ENCODE results near the gene DTX4.
"Not testable (repeated sequence)": the region's sequence is repeated elsewhere in the genome, so short reads cannot be mapped to it uniquely, and the experiment has no call there.

The DTX4 gene

DNA sequence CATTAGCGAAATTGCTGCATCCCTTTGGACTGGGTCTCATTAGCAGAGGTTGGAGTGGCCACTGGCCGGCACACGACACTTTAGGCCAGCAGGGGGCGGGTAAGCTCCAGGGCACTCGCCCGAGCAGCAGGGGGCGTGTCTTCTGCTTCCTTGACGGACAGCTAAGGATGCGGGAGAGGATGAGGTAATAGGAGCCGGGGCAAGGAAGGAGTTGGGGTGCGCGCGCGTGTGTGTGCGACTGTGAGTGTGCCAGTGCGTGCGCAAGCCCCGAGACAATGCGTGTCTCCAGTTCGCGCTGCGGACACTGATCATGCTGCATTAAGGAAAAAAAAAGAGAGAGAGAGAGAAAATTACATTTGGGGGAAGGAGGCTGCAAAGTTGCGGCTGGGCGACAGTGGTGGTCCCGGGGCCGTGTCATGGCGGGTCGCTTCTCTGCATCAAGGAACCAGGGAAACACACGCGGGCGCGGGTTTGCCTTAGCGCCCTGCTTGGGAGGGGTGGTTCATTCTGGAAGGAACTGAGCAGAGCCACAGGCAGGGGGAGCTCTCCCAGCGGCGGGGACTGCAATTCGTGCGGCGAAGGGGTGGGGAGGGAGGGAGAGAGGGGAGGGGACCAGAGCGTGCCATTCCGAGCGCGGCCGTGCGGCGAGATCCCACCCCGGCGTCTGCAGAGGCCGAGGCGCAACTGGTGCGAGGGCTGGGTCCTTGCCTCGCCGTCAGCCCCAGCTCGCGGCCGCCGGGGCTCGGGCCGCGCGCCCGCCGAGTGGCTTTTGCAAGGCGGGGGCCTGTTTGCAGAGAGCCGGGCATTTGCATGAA is at the start of gene DTX4:
Gene DTX4 (plus strand): TSS at position 625 of the 815 bp plus-strand sequence. CDS start 464 bp downstream, outside the sequence.
- peak; percentile 92 for DNase-seq (ENCODE audit: low spot score)

DNA sequence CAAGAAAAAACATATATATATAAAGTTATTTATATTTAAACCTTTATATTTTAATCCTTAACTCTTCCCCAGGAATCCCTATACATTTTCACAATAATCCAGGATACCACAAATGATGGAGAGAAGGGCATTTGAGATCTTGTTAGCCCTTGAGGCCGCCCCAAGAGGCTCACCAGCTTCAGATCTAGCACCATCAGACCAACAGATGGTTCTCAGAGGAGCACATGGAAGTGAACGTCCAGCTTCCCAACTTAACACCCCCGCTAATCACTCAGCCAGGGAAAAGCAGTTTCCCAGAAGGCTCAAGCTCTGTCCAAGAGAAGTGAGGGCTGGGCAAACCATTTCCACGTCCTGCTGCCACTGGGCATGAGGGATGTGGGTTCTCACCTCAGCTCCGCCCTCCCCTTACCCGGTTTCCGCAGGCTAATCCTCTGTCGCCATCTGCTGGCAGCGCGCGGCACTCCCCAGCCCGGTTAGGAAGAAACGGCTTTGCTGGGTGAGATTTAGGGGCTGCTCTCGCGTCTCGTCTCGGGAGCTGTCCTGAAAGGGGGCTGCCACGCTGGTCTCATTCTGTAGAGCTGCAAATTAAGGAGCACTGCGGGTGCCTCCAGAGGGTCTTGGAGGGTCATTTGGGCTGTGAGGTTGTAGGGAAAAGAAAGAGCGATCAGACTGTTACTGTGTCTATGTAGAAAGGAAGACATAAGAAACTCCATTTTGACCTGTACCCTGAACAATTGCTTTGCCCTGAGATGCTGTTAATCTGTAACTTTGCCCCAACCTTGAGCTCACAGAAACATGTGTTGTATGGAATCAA is 36.1 kb upstream of the DTX4 start:
- peak; percentile 86 for DNase-seq (ENCODE audit: low spot score)

DNA sequence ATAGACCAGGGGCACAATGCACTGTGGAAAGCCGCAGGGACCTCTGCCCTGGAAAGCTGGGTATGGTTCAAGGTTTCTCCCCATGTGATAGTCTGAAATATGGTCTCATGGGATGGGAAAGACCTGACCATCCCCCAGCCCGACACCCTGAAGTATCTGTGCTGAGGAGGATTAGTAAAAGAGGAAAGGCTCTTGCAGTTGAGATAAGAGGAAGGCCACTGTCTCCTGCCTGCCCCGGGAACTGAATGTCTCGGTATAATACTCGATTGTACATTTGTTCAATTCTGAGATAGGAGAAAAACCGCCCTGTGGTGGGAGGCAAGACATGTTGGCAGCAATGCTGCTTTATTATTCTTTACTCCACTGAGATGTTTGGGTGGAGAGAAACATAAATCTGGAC is 35.4 kb upstream of the DTX4 start:
- not testable (repeated sequence) for DNase-seq (ENCODE audit: low spot score)

DNA sequence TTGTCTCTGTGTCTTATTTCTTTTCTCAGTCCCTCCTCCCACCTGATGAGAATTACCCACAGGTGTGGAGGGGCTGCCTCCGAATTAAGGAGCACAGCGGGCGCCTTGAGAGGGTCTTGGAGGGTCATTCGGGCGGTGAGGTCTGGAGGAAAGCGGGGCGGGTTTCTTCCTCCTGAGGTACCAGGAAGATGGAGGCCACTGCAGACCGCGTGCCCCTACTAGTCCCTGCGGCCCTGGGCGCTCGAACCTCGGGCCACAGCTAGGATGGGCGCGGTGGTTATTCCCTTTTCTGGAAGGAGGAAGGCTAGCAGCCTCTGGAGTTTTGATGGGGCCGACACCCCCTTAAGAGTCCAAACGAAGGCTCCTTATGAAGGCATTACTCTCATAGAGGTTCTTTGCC is 34.7 kb upstream of the DTX4 start:
- no peak for DNase-seq (ENCODE audit: low spot score)

DNA sequence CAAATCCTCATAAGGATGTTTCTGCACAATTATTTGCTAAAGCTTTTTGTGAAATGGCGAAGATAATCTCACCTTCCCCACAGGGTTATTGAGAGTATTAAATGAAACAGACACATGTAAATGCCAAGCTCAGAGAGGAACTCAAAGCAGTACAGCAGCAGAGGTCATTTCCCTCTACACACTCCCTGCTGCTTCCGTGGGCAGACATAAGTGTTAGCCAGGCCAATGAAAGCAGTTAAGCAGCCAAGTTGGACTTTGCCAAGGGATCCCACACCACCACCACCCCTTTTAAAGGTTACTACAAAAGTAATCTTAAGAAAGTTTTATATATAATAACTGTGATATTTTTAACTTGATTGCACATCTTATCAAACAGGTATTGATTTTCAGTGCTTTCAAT is 33.3 kb upstream of the DTX4 start:
- DNase-seq (ENCODE audit: low spot score) = no peak

DNA sequence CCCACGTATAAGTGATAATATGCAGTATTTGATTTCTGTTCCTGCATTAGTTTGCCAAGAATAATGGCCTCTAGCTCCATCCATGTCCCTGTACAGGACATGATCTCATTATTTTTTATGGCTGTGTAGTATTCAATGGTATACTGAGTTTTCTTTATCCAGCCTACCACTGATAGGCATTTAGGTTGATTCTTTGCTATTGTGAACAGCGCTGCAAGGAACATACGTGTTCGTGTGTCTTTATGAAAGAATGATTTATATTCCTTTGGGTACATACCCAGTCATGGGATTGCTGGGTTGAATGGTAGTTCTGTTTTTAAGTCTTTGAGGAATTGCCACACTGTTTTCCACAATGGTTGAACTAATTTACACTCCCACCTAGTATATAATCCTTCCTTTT is 30.7 kb upstream of the DTX4 start:
- no peak for DNase-seq (ENCODE audit: low spot score)

DNA sequence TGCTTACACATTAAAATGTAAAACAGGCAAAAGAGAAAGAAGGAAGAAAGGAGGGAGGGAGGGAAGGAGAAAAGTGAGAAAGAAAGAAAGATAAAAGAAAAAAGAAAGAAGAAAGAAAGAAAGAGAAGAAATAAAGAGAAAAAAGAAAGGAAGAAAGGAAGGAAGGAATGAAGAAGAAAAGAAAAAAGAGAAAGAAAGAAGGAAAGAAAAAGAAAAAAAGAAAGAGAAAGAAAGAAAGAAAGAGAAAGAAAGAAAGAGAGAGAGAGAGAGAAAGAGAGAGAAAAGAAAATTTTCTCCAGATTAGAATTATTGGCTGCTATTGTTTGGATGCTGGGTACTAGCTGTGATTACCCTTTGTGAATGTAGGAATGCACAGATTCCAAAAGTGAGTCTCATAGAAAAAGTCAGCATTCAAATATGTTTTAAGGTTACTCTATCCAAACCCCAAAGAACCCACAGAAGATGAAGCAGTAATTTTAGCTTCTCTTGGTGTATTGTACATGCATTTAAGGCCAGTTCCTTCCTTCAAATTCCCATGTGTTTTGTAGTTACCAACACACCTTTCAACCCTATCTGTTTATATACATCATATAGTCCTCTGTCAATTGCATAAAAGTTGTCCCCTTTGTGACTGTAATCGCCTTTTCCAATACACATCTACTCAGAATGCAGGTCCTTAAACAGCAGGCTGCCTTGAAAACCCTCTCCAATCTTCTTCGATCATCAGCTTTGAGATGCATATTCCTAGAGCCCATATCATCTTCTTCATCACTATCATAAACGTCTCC is 30.1 kb upstream of the DTX4 start:
- no peak for DNase-seq (ENCODE audit: low spot score)

DNA sequence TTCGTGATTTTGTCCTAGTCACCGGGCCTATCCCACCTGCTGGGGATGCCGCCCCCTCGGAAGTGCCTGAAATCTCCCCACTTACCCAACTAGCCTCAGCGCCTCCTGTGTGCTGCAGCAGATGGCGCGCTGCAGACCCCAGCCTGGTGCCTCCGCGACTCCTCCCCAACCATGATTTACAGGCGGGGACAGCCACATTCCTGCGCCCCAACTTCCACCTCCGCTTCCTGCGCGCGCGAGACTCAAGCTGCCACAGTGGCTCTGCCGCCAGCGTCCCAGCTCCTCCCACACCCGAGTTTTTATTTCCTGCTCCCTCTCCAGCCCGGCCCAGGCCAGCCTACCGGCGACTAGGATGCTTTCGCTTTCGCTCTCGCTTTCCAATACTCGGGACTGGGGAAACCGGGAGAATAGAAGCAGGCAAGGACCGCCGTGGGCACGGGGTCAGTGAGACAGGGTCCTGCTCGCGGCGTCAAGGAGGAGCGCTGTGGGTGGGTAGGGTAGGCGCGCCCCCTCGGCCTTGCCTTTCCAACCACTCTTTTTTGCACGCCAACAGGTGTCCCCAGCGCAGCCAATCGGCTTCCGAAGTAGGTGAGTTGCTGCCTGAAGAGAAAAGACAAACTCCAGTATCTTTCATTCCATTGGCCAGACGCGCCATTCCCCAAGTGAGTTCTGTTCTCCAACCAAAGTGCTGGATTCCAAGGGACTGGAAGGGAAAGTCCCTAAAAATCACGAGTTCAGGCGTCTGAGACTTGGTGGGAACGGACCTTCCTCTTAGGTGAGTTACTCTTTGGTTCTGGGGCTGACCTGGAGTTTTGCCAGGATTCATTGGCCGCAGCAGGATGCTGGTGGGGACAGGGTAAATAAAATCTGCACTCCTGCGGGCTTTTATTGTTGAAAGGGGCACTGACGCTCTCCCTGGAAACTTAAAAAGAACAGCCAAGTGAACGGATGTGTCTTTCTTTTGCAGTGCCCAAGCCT is 29.1 kb upstream of the DTX4 start, which contains the start of gene FAM111A:
Gene FAM111A (plus strand): TSS at position 327 of the 978 bp plus-strand sequence. CDS start 6,017 bp downstream, outside the sequence.
- DNase-seq (ENCODE audit: low spot score) = peak; percentile 91

DNA sequence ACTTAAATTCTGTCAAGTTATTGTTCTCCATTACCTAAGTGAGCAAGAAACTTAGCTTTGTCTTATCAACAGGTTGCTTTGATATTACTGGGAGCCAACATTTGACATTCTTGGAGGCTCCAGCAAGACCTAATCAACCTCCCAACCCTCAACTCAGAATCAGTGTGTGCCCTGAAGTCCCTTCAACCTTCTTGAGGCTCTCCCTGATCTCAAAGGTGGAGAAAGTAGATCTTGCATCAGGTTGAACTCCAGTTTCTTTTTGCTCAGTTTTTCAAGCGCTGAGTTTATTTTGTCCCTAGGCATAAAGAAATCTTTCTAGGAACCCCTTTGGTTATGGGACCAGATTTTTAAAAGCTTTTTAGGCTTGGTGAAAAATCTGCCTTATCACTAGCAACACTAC is 27.8 kb upstream of the DTX4 start:
- DNase-seq (ENCODE audit: low spot score) = no peak

DNA sequence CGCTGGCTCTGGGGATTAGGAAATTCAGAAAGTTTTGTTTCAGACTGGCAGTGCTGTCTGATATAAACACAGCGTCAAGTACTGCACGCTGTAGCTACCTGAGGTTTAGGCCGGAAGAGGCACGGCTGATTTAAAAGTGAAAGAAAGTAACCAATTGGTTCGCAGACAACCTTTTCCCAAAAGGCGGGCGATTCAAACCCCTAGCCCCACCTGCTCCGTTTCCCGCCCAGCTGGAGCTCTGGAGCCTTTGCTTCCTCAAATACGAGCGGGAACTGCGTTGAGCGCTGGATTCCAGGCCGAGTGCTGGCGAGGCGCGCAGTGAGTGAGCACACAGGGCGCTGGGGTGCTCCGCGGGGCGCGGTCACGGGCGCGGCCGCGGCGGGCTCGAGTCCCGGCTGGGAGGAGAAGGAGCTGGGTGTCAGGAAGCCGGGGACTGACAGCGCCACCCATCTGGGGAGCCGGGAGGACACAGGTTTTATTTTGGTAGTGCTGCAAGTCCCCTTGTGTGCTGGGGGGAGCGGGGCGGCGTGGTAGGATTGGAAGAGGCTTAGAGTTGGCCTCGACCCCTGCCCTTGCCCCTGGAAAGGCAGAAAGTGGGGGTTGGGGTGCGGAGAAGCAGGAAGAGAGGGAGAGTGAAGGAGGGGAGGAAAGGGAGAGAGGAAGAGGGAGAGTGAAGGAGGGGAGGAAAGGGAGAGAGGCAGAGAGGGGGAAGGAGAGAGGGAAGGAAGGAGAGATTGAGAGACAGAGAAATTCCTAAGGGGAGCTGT is 27.2 kb upstream of the DTX4 start:
- DNase-seq (ENCODE audit: low spot score) = peak; percentile 85

DNA sequence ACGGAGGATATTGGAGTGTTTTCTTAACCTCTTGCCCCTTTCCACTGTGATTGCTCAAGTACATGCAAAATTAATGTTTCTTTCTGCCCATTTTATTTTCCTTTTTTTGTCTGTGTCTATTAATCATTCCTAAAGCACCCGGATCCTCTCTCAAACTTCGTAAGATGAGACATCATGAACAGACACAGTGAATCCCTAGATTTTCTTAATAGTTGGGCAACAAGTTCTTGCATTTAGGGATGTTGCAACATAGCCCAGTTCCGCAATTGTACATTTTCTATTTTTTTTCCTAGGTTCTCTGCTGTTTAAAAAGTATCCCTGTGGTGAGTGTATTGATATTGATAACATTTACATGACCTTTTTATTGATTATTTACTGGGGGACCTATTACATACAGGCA is 26.4 kb upstream of the DTX4 start:
- no peak for DNase-seq (ENCODE audit: low spot score)

DNA sequence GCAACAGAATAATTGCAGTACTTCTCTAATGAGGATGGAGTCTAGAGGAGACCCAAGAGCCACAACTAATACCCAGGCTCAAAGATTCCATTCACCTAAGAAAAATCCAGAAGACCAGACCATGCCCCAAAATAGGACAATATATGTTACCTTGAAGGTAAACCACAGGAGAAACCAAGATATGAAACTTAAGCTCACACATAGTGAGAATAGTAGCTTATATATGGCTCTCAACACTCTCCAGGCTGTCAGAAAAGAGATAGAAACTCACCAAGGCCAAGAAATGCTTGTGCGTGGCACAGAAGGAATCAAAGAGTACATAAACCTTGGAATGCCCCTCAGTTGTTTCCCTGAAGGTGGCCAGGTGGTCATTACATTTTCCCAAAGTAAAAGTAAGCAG is 20.2 kb upstream of the DTX4 start:
- DNase-seq (ENCODE audit: low spot score) = no peak

DNA sequence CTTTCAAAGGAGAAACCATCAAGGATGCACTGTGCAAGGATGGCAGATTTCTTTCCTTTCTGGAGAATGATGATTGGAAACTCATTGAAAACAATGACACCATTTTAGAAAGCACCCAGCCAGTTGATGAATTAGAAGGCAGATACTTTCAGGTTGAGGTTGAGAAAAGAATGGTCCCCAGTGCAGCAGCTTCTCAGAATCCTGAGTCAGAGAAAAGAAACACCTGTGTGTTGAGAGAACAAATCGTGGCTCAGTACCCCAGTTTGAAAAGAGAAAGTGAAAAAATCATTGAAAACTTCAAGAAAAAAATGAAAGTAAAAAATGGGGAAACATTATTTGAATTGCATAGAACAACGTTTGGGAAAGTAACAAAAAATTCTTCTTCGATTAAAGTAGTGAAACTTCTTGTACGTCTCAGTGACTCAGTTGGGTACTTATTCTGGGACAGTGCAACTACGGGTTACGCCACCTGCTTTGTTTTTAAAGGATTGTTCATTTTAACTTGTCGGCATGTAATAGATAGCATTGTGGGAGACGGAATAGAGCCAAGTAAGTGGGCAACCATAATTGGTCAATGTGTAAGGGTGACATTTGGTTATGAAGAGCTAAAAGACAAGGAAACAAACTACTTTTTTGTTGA is 19.5 kb upstream of the DTX4 start:
- peak; percentile 57 for DNase-seq (ENCODE audit: low spot score)

DNA sequence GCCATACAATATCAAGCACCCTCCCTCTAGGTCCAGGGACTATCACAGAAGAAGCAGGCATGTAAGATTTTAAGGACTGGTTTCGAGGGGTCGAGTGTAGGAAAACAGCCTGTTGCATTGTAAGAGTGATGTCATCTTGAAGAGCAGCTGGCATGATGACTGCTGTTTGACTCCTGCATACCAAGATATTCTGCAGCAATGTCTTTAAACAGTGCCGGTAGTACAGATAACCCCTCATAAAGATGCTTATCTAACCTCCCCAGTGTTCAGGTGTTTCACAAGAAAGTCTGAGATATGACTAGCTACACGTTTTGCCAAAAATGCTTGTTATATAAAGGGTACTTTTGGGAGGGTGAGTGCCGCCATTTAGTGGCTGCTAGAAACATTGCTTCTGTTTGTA is 17.3 kb upstream of the DTX4 start:
- no peak for DNase-seq (ENCODE audit: low spot score)

DNA sequence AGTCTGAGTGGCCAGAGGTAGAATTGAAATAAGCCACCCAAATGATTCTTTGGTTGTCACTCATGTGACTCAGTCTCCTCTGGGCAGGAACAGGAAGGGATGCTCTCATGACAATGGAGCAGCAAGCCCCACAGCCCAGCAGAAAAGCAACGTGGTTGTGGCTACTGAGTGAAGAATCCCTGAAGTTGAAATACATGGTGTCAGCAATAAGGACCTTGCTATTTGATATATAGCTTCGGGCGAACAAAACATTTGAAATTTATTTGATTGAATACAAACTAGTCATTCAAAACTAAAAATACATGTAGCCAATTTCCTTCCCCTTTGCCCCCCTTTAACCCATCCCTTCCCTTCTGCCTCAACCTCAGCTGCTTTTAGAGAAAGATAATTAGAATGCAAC is 14.5 kb upstream of the DTX4 start:
- DNase-seq (ENCODE audit: low spot score) = no peak

DNA sequence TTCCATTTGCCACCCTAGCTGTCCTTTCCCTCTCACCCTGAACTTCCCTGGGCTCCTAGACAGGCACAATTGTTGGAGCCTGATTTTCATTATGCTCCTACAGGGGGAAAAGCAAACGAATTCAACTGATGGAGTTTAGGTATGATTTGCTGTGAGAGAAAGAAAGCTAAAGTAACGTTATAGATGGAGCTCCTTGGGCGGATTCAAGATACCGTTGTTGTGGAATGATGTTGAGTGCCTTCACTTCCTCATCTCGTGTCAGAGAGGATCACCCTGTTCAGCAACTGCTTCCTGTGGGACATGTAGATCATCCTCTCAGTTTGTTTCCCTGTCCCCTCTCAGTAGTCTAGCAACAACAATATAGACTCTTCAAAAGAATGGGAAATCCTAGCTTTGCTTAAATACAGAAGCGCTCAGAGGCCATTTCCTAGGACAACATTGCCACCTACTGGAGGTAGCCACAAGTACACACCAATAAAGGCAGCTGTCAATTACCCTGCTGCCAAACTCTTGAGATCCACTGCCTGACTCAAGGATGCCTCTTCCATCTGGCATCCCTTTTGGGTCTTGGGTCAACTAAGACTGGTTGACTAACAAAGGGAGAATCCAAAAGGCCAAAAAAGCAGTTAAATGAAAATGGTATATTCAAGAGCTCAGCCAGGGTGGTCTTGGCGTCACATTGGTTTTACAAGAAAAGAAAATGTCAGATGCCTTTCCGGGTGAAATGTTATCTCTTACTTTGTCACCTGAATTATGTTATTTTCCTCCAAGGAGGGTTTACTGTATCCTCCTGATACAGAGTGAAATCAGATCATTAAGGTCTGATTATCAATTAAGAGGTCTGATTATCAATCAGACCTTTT is 13.5 kb upstream of the DTX4 start:
- peak; percentile 75 for DNase-seq (ENCODE audit: low spot score)

DNA sequence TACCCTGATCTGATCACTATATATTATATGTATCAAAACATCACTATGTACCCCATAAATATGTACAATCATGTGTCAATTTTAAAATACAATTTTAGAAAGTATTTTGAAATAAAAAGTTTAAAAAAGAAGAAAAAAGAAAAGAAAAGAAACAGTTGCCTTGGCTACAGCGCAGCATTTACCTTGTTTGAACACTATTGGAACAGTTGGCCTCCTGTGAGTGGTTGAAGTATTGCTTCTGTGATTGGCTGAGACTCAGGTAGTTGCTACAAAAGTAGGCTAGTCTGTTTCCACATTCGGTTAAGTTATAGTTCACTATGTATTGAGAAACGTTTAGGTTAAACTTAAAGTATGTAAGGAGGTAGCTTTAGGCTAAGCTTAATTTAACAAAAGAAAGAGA is 7.9 kb upstream of the DTX4 start:
- no peak for DNase-seq (ENCODE audit: low spot score)

DNA sequence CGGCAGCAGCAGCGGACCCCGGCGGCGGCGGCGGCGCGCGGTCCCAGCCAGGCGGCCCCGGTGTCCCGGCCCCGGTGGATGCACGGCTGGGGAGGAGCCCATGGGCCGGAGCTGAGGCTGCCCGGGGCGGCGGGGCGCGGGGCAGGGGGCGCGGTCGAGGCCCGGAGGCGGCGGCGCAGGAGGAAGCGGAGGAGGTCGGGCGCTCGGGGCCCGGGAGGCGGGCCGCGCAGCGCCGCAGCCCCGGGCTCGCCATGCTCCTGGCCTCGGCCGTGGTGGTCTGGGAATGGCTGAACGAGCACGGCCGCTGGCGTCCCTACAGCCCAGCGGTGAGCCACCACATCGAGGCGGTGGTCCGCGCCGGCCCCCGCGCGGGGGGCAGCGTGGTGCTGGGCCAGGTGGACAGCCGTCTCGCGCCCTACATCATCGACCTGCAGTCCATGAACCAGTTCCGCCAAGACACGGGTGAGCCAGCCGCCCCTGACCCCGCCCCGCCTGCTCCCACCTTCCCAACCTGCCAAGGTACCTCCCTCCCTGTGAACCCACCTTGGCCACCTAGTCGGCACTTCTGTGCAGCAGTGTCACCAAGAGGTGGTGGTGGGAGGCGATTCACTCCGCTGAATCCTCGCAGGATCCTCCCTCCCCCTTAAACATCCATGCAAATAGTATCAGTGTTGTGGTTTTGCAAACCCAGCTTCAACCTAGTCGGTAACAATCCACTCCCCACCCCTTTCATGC is 580 bp downstream of the DTX4 start:
- DNase-seq (ENCODE audit: low spot score) = no peak
